ENCODE results near the gene TUBGCP3.

The TUBGCP3 gene

GRCh38 chr13:112453874-112454647, 133.9 kb downstream of the TUBGCP3 start:
- no peak for DNase-seq (ENCODE audit: low read depth in 1 of 2, low spot score in 1 of 2)

- DNase-seq (ENCODE audit: low read depth in 1 of 2, low spot score in 1 of 2) = no peak
Observed at GRCh38 chr13:112453207-112453829, 134.6 kb downstream of the TUBGCP3 start.

- DNase-seq (ENCODE audit: low read depth in 1 of 2, low spot score in 1 of 2) = no peak
Observed at GRCh38 chr13:112452380-112453206, 135.4 kb downstream of the TUBGCP3 start.

- no peak for DNase-seq (ENCODE audit: low read depth in 1 of 2, low spot score in 1 of 2)
Observed at GRCh38 chr13:112451512-112452379, 136.2 kb downstream of the TUBGCP3 start.

GRCh38 chr13:112450904-112451240, 137.1 kb downstream of the TUBGCP3 start:
- DNase-seq (ENCODE audit: low read depth in 1 of 2, low spot score in 1 of 2) = no peak

GRCh38 chr13:112450118-112450903, 137.6 kb downstream of the TUBGCP3 start:
- DNase-seq (ENCODE audit: low read depth in 1 of 2, low spot score in 1 of 2) = no peak

- DNase-seq (ENCODE audit: low read depth in 1 of 2, low spot score in 1 of 2) = no peak
Observed at GRCh38 chr13:112449545-112449930, 138.4 kb downstream of the TUBGCP3 start.

- DNase-seq (ENCODE audit: low read depth in 1 of 2, low spot score in 1 of 2) = no peak
Observed at GRCh38 chr13:112448621-112449544, 139.1 kb downstream of the TUBGCP3 start.

GRCh38 chr13:112447761-112448603, 140.0 kb downstream of the TUBGCP3 start:
- DNase-seq (ENCODE audit: low read depth in 1 of 2, low spot score in 1 of 2) = no peak

GRCh38 chr13:112447306-112447705, 140.6 kb downstream of the TUBGCP3 start:
- DNase-seq (ENCODE audit: low read depth in 1 of 2, low spot score in 1 of 2) = no peak

- DNase-seq (ENCODE audit: low read depth in 1 of 2, low spot score in 1 of 2) = no peak
Observed at GRCh38 chr13:112446867-112447266, 141.1 kb downstream of the TUBGCP3 start.

GRCh38 chr13:112446347-112446861, 141.5 kb downstream of the TUBGCP3 start:
- no peak for DNase-seq (ENCODE audit: low read depth in 1 of 2, low spot score in 1 of 2)

GRCh38 chr13:112445411-112446271, 142.3 kb downstream of the TUBGCP3 start:
- no peak for DNase-seq (ENCODE audit: low read depth in 1 of 2, low spot score in 1 of 2)

GRCh38 chr13:112444416-112445399, 143.2 kb downstream of the TUBGCP3 start:
- no peak for DNase-seq (ENCODE audit: low read depth in 1 of 2, low spot score in 1 of 2)

GRCh38 chr13:112443995-112444311, 144.0 kb downstream of the TUBGCP3 start:
- peak in 1 of 2 donors; percentile 20 for DNase-seq (ENCODE audit: low read depth in 1 of 2, low spot score in 1 of 2)

Measured in activated CD4-positive, alpha-beta T cell treated with anti-CD3 and anti-CD28 coated beads, Interleukin-2, amount 50 U/mL, for 24 hours (primary cell).